Upper lobe of left lung (tissue), 6 donors: ENCODE measurements around the gene CNDP1. TPM values are rescaled to one million over a fixed set of nuclear protein-coding genes. Genes with fewer than 3 reads are reported as not detected.
A peak's percentile ranks its signal among the peaks of the same experiment; 100 is the strongest.

Experiments used
- ATAC-seq, 2 donors: fragments of 200-7000 bp; cut with Tn5 transposase; one replicate each; pipeline ENCODE4 v1.9.1; 2022; ENCODE audit warnings: mild to moderate bottlenecking in 2 of 2, moderate library complexity in 2 of 2; ENCODE audit not compliant: low FRiP score in 2 of 2
- DNase-seq, 2 donors: peaks; one replicate each; pipeline ENCODE4 v3.0.0-alpha.2; 2019 to 2020
- H3K27ac ChIP-seq, 4 donors: fragments of 200-600 bp; sonication (generic); one replicate each; pipeline ENCODE4 v1.5.1; 2016 to 2019
- H3K27me3 ChIP-seq, 4 donors: fragments of 200-600 bp; sonication (generic); one replicate each; pipeline ENCODE4 v1.5.1; 2017 to 2019
- H3K36me3 ChIP-seq, 4 donors: fragments of 200-600 bp; sonication (generic); one replicate each; pipeline ENCODE4 v1.5.1; 2016 to 2019
- H3K4me1 ChIP-seq, 4 donors: fragments of 200-600 bp; sonication (generic); one replicate each; pipeline ENCODE4 v1.5.1; 2018 to 2019
- H3K4me3 ChIP-seq, 4 donors: fragments of 200-600 bp; sonication (generic); one replicate each; pipeline ENCODE4 v1.5.1; 2017 to 2019; ENCODE audit warnings: mild to moderate bottlenecking in 2 of 4, moderate library complexity in 1 of 4
- H3K9me3 ChIP-seq, 4 donors: fragments of 200-600 bp; sonication (generic); one replicate each; pipeline ENCODE4 v1.5.1; 2018 to 2019
- EP300 ChIP-seq, 4 donors: sonication (generic); formaldehyde crosslinking; IDR thresholded peaks; one replicate each; pipeline ENCODE4 v1.5.1; 2017; ENCODE audit warnings: antibody characterized with exemption in 4 of 4, control low read depth in 2 of 4
- POLR2A ChIP-seq, 4 donors: fragments of 450-650 bp; IDR thresholded peaks; one replicate each; pipeline ENCODE4 v1.5.1; 2016 to 2017; ENCODE audit warnings: antibody characterized with exemption in 4 of 4, mild to moderate bottlenecking in 2 of 4
- POLR2AphosphoS5 ChIP-seq, 2 donors: sonication (generic); formaldehyde crosslinking; IDR thresholded peaks; one replicate each; pipeline ENCODE4 v1.5.1; 2017; ENCODE audit warnings: antibody characterized with exemption in 2 of 2
- WGBS, 2 donors: methylation state at CpG; one replicate each; pipeline ENCODE4 v1.1.5; 2017 to 2018; 5-methylcytosine and 5-hydroxymethylcytosine counted together
- total RNA-seq, 6 donors: library from RNA; depleted of rRNA in 4 of 6; stranded (reverse); fragments of >200 nt in 4 of 6; gene quantifications; one replicate each; pipeline versions ENCODE4 v1.1.0 to v1.2.1, GENCODE V29; 2016 to 2021
- TF ChIP-seq, protein P1 (sequence below), 6 experiments: fragments of 450-650 bp in 4 of 6; fragments of 200-600 bp in 2 of 6; sonication (generic) in 2 of 6; IDR thresholded peaks; one replicate each; pipeline ENCODE4 v1.5.1; 2016 to 2019; ENCODE audit warnings: antibody characterized with exemption in 6 of 6
- donor health status: DM: no; HTN: no; CAD: no; lungs with moderate emphysema.
- donor health status: DM: no; HTN: yes; CAD: no; lungs with severe emphysema.

CNDP1 gene
- total RNA-seq, 6 donors from 2014 or later = not detected

DNA sequence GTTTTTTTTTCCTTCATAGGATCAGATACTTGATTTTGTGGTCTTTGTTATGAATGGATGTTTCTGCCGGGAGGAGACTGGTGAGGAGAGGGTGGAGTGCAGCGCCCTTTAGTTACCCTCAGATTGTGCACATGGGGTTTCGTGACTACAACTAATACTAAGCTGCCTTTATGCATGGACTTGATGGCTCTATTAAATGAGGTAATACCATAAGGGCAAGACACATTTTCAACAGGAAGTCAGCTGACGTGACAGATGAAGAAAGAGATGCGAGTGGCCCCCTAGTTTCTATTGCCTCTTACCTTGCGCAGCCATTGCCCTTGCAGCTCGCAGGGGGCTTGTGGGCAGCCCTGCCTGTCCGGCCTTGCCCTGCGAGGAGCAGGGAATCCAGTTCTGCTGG, 87.8 kb downstream of the CNDP1 start:
- no peak overlapping the region for H3K4me3 ChIP-seq
- TF ChIP-seq, protein P1, sequence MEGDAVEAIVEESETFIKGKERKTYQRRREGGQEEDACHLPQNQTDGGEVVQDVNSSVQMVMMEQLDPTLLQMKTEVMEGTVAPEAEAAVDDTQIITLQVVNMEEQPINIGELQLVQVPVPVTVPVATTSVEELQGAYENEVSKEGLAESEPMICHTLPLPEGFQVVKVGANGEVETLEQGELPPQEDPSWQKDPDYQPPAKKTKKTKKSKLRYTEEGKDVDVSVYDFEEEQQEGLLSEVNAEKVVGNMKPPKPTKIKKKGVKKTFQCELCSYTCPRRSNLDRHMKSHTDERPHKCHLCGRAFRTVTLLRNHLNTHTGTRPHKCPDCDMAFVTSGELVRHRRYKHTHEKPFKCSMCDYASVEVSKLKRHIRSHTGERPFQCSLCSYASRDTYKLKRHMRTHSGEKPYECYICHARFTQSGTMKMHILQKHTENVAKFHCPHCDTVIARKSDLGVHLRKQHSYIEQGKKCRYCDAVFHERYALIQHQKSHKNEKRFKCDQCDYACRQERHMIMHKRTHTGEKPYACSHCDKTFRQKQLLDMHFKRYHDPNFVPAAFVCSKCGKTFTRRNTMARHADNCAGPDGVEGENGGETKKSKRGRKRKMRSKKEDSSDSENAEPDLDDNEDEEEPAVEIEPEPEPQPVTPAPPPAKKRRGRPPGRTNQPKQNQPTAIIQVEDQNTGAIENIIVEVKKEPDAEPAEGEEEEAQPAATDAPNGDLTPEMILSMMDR (IDR thresholded peaks at IDR 0.05) = no peak
- TF ChIP-seq EP300 (IDR thresholded peaks at IDR 0.05) = no peak
- no peak for TF ChIP-seq POLR2A (IDR thresholded peaks at IDR 0.05)
- TF ChIP-seq POLR2AphosphoS5 (IDR thresholded peaks at IDR 0.05) = no peak
- H3K27me3 ChIP-seq = no peaks in the 10 kb centered on the region
- 74 to 86% methylated on average over 7 to 9 of the region's 9 CpGs for WGBS, 2 donors
- H3K9me3 ChIP-seq = no peaks in the 10 kb centered on the region
- H3K27ac ChIP-seq = no peak overlapping the region
- H3K4me1 ChIP-seq = no peaks in the 10 kb centered on the region
- DNase-seq (no peak), ATAC-seq (no peak)
- no peaks in the 10 kb centered on the region for H3K36me3 ChIP-seq

DNA sequence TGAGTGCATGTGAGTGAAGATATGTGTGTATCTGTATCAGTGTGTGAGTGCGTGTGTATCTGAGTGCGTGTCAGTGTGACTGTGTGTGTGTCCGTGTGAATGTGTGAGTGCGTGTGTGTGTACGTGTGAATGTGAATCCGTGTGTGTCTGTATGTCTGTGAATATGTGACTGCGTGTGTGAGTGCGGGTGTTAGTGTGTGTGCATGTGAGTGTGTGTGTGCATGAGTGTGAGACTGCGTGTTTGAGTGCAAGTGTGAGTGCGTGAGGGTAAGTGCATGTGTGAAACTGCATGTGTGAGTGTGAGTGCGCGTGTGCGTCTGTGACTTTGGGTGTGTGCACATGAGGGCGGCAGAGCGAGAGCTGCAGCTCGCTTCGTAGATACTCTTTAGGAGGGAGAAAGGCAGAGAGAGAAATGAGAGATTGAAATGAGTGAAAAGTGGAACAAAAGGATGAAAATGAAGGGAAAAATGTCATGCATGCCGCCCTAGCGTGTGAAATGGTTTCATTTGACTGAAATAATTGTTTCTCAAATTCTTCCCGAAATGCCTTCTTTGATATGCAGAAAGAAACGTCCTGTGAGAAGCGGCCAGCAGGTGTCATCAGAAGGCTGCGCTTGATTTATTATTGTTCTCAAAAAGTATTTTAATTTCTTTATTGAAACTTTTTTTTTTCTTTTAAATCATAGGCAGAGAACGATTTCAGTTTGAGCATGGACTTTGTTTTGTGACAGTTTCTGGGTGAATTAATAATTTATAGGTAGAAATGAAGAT, 88.9 kb downstream of the CNDP1 start:
- ATAC-seq = peak in 1 of 2 donors; percentile 10
- Histone ChIP-seq H3K4me1 (no peaks in the 10 kb centered on the region), H3K27ac (no peak overlapping the region), H3K27me3 (no peaks in the 10 kb centered on the region), H3K4me3 (no peak overlapping the region), H3K36me3 (no peaks in the 10 kb centered on the region), H3K9me3 (no peaks in the 10 kb centered on the region)
- DNase-seq = no peak
- 84 to 85% methylated on average over 24 of the region's 24 CpGs for WGBS, 2 donors
- TF ChIP-seq POLR2A (IDR thresholded peaks at IDR 0.05) = no peak
- TF ChIP-seq, protein P1 (IDR thresholded peaks at IDR 0.05) = peak in 2 of 6 experiments; percentile 23 to 24

DNA sequence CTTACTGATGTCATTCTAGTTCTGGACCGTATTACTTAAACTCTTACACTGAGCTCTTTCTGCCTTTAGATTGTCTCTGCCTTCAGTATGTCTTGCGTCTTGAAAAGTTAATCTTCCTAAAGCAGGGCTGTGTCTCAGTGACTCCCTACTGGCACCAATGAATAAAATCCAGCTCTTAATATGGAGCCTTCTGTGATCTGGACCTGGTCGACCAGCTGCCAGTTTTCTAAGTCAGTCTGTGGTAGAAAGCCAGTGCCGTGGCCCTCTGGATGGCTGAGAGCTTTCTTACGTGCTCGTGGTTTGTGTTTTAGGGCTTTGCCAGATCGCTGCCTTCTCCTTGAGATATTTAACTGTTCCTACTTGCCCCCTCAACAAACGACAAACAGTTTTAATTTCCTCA, 90.2 kb downstream of the CNDP1 start:
- Histone ChIP-seq H3K27me3 (no peaks in the 10 kb centered on the region), H3K36me3 (no peaks in the 10 kb centered on the region), H3K4me3 (no peak overlapping the region), H3K27ac (no peak overlapping the region), H3K4me1 (no peaks in the 10 kb centered on the region), H3K9me3 (no peaks in the 10 kb centered on the region)
- TF ChIP-seq POLR2AphosphoS5 (IDR thresholded peaks at IDR 0.05) (no peak), EP300 (IDR thresholded peaks at IDR 0.05) (no peak), POLR2A (IDR thresholded peaks at IDR 0.05) (no peak)
- TF ChIP-seq, protein P1 (IDR thresholded peaks at IDR 0.05) = no peak
- 88 to 89% methylated on average over 8 of the region's 8 CpGs for WGBS, 2 donors
- ATAC-seq (no peak), DNase-seq (no peak)

DNA sequence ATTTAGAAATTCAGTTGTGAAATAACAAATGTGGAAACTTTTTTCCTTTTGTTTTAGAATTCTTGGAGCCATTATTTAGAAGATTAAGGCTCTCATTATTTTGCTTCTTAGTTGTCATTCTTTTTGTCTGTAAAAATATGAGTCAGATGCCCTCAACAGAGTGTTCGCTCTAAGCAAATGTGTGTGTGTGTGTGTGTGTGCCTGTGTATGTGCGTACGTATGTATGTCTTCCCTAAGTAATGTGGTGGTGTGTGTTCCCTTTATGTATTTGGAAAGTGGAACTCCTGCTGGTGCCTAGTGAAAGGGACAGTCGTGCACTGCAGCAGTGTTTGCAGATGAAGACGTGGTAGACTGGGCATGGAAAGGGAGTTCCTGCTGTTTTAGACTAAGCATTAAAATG, 90.9 kb downstream of the CNDP1 start:
- H3K4me3 ChIP-seq = no peak overlapping the region
- H3K36me3 ChIP-seq = no peaks in the 10 kb centered on the region
- H3K4me1 ChIP-seq = no peaks in the 10 kb centered on the region
- no peak overlapping the region for H3K27ac ChIP-seq
- H3K9me3 ChIP-seq = no peaks in the 10 kb centered on the region
- no peak for DNase-seq
- TF ChIP-seq EP300 (IDR thresholded peaks at IDR 0.05) (no peak), POLR2AphosphoS5 (IDR thresholded peaks at IDR 0.05) (no peak), POLR2A (IDR thresholded peaks at IDR 0.05) (no peak)
- TF ChIP-seq, protein P1 (IDR thresholded peaks at IDR 0.05) = no peak
- H3K27me3 ChIP-seq = no peaks in the 10 kb centered on the region
- ATAC-seq = no peak
- 83 to 93% methylated on average over 5 of the region's 5 CpGs for WGBS, 2 donors
